ENCODE data around the gene PDLIM3.
"Not testable (repeated sequence)": the region's sequence is repeated elsewhere in the genome, so short reads cannot be mapped to it uniquely, and the experiment has no call there.

PDLIM3 gene

GRCh38 chr4:185534511-185534865, 819 bp downstream of the PDLIM3 start:
- DNase-seq (ENCODE audit: insufficient read length) (no peak), FAIRE-seq (no peak)
- TF ChIP-seq POLR2AphosphoS5 (IDR thresholded peaks at IDR 0.05; ENCODE audit: low read depth, low read length) = no peak
- no peak for TF ChIP-seq POLR2A (IDR thresholded peaks at IDR 0.05; ENCODE audit: low read depth, low read length)
- no peak for TF ChIP-seq TAF1 (IDR thresholded peaks at IDR 0.05; ENCODE audit: borderline replicate concordance, low read depth, low read length)

DNA sequence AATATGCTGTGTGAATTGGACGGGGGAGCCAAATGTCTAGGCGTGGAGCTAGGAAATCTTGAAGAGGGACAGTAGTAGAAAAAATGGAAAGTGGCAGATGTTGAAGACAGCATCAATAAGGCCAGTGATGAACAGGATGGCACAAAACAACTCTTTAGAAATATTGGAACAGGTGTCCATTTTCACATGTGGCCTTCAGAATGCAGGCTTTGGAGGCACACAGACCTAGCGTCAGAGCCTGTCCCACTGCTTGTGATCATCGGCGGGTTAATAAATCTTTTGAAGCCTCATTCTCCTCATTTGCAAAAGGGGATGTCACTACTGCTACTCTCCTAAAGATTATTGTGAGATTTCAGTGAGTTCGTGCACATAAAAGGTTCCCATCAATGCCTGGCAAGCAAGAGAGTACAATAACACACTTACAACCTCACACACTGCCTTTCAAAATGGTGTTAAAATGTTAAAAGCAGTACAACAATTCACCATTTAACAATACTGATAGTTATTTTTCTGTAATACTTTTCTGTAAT, 2.4 kb downstream of the PDLIM3 start:
- no peak for TF ChIP-seq POLR2A (IDR thresholded peaks at IDR 0.05; ENCODE audit: low read depth, low read length)
- TF ChIP-seq TAF1 (IDR thresholded peaks at IDR 0.05; ENCODE audit: borderline replicate concordance, low read depth, low read length) = no peak
- no peak for TF ChIP-seq POLR2AphosphoS5 (IDR thresholded peaks at IDR 0.05; ENCODE audit: low read depth, low read length)
- no peak for DNase-seq (ENCODE audit: insufficient read length)
- FAIRE-seq = no peak

GRCh38 chr4:185532293-185532692, 3.0 kb downstream of the PDLIM3 start:
- FAIRE-seq (no peak), DNase-seq (ENCODE audit: insufficient read length) (no peak)
- TF ChIP-seq POLR2A (IDR thresholded peaks at IDR 0.05; ENCODE audit: low read depth, low read length) (no peak), POLR2AphosphoS5 (IDR thresholded peaks at IDR 0.05; ENCODE audit: low read depth, low read length) (no peak), TAF1 (IDR thresholded peaks at IDR 0.05; ENCODE audit: borderline replicate concordance, low read depth, low read length) (no peak)

DNA sequence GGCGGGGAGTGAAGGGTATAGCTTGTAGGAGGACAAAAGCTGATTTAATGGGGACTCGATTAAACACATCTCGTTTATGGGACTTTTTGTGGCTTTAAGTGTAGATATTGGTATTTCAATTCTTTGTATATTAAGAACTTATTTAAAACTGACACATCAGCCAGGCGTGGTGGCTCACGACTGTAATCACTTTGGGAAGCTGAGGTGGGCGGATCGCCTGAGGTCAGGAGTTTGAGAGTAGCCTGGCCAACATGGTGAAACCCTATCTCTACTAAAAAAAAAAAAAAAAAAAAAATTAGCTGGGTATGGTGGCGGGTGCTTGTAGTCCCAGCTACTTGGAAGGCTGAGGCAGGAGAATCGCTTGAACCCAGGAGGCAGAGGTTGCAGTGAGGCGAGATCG, 3.7 kb downstream of the PDLIM3 start:
- FAIRE-seq = not testable (repeated sequence)

DNA sequence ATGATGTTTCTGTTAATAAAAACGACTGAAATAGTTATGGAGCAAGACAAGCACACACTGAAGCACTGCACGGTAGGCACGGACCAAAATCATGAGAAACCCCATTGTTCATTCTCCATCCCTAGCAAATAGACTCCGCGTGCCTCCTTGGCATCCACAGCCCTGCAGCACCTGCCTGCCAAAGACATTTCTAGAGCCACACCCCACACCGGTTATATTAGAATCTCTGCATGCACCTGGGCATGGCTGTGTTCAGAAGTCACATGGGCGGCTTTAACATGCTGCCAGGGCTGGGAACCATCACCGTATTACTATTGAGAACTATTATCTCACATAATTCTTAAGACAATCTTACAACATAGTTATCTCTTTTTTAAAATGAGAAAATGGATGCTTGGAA, 5.9 kb downstream of the PDLIM3 start:
- DNase-seq (ENCODE audit: insufficient read length) = no peak
- no peak for TF ChIP-seq POLR2AphosphoS5 (IDR thresholded peaks at IDR 0.05; ENCODE audit: low read depth, low read length)
- TF ChIP-seq POLR2A (IDR thresholded peaks at IDR 0.05; ENCODE audit: low read depth, low read length) = no peak
- TF ChIP-seq TAF1 (IDR thresholded peaks at IDR 0.05; ENCODE audit: borderline replicate concordance, low read depth, low read length) = no peak
- no peak for FAIRE-seq

More for the DNA sequence above, 3.7 kb downstream of the PDLIM3 start:
- not testable (repeated sequence) for DNase-seq (ENCODE audit: insufficient read length)

DNA sequence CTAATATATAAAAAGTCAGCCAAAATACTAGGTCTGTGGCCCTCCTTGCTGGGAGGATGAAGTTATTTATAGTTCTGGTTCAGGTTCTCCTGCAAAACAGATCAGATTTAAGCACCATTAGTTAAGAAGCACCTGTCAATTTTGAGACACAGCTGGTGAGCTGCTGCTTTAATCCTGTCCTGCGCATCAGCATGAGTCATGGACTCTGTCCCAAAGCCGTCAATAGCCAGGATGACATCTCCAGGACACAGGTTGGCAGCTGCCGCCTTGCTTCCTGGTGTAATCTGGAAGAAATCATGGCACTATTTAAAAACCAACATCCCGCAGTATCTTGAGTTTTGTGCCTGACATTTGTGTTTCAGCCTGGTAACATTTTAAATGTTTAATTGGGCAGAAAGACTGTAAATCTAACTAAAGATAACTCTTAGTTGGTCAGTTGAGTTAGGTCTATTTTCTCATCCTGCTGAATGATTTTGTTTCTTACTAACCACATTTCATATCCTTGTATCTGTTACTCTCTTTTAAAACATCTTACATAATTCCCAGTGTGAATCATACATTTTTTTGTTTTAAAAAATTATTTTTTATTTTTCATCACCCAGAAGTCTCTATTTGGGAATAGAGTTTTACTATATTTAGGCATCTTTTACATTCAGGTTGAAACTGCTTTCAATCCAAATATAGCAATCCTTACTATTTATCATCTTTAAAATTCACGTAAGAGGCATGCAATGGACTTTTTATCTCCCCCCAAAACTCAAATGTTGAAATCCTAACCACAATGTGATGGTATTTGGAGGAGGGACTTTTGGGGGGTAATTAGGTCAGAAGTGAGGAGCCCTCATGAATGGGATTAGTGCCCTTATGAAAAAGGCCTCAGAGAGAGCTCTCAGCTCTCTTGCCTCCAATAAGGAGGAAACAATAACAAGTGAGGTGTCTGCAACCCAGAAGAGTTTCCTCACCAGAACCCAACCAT, 10.1 kb downstream of the PDLIM3 start:
- FAIRE-seq (no peak), DNase-seq (ENCODE audit: insufficient read length) (no peak)
- TF ChIP-seq POLR2AphosphoS5 (IDR thresholded peaks at IDR 0.05; ENCODE audit: low read depth, low read length) (no peak), TAF1 (IDR thresholded peaks at IDR 0.05; ENCODE audit: borderline replicate concordance, low read depth, low read length) (no peak), POLR2A (IDR thresholded peaks at IDR 0.05; ENCODE audit: low read depth, low read length) (no peak)

DNA sequence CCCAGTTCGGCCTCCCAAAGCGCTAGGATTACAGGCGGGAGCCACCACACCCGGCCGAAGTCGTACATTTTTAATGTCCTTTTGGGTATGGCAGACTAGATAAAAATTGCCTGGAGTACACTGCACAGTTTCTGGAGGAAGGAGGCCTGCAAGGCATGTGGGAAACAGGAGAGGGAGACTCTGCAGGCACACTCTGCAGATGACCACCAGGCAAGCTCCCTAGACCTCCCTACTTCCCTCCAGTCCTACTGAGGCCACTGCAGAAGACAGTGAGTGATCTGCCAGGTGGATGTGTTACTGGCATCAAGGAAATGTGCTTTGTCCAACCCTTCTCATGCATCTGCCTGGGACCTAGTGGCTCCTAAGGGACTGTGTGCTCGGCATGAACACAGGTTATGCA, 11.4 kb downstream of the PDLIM3 start:
- TF ChIP-seq POLR2A (IDR thresholded peaks at IDR 0.05; ENCODE audit: low read depth, low read length) (no peak), POLR2AphosphoS5 (IDR thresholded peaks at IDR 0.05; ENCODE audit: low read depth, low read length) (no peak), TAF1 (IDR thresholded peaks at IDR 0.05; ENCODE audit: borderline replicate concordance, low read depth, low read length) (no peak)
- FAIRE-seq = no peak
- DNase-seq (ENCODE audit: insufficient read length) = no peak

- DNase-seq (ENCODE audit: insufficient read length) (no peak), FAIRE-seq (no peak)
- TF ChIP-seq TAF1 (IDR thresholded peaks at IDR 0.05; ENCODE audit: borderline replicate concordance, low read depth, low read length) (no peak), POLR2A (IDR thresholded peaks at IDR 0.05; ENCODE audit: low read depth, low read length) (no peak), POLR2AphosphoS5 (IDR thresholded peaks at IDR 0.05; ENCODE audit: low read depth, low read length) (no peak)
Measured at GRCh38 chr4:185522451-185522850, 12.9 kb downstream of the PDLIM3 start.

DNA sequence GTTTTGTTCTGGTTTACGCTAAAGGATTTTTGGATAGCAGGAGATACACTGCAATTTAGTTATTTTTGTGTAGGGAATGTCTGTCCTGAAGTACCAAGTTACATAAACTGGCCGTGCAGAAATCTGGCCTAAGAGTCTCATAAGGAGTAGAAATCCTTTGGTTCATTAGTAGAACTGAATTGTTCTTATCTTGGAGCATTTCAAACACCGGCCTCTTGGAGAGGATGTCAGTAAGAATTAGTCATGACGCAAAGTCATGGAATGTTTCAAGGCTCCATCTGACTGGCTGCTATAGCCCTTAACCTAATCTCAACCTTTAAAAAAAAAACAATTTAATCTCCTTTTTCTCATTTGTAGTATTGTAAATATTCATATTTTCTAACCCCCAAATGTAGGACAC, 15.2 kb downstream of the PDLIM3 start:
- FAIRE-seq (no peak), DNase-seq (ENCODE audit: insufficient read length) (no peak)
- TF ChIP-seq POLR2A (IDR thresholded peaks at IDR 0.05; ENCODE audit: low read depth, low read length) = no peak
- no peak for TF ChIP-seq POLR2AphosphoS5 (IDR thresholded peaks at IDR 0.05; ENCODE audit: low read depth, low read length)
- TF ChIP-seq TAF1 (IDR thresholded peaks at IDR 0.05; ENCODE audit: borderline replicate concordance, low read depth, low read length) = no peak

GRCh38 chr4:185518494-185518893, 16.8 kb downstream of the PDLIM3 start:
- no peak for FAIRE-seq
- DNase-seq (ENCODE audit: insufficient read length) = no peak
- TF ChIP-seq POLR2A (IDR thresholded peaks at IDR 0.05; ENCODE audit: low read depth, low read length) (no peak), TAF1 (IDR thresholded peaks at IDR 0.05; ENCODE audit: borderline replicate concordance, low read depth, low read length) (no peak), POLR2AphosphoS5 (IDR thresholded peaks at IDR 0.05; ENCODE audit: low read depth, low read length) (no peak)

GRCh38 chr4:185518069-185518468, 17.2 kb downstream of the PDLIM3 start:
- no peak for FAIRE-seq
- no peak for DNase-seq (ENCODE audit: insufficient read length)
- no peak for TF ChIP-seq POLR2AphosphoS5 (IDR thresholded peaks at IDR 0.05; ENCODE audit: low read depth, low read length)
- TF ChIP-seq POLR2A (IDR thresholded peaks at IDR 0.05; ENCODE audit: low read depth, low read length) = no peak
- TF ChIP-seq TAF1 (IDR thresholded peaks at IDR 0.05; ENCODE audit: borderline replicate concordance, low read depth, low read length) = no peak

DNA sequence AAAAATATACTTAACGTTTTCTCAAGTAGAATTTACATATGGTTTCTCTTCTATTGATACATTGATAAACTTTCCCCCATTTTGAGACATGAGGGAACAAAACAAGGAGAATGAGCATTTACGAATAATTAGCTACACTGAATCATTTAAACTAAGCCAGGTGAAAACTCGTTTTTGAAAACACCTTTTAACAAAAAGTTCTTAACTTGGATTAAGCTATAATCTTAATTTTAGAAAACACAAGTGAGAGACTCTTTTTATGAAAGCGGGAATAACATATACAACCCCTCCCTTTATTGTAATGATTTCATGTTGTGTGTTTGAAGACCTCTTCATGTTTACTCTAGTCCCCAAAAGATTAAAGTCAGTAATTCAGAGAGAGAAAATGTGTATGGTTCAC, 20.1 kb downstream of the PDLIM3 start:
- TF ChIP-seq POLR2AphosphoS5 (IDR thresholded peaks at IDR 0.05; ENCODE audit: low read depth, low read length) (no peak), POLR2A (IDR thresholded peaks at IDR 0.05; ENCODE audit: low read depth, low read length) (no peak), TAF1 (IDR thresholded peaks at IDR 0.05; ENCODE audit: borderline replicate concordance, low read depth, low read length) (no peak)
- DNase-seq (ENCODE audit: insufficient read length) (no peak), FAIRE-seq (no peak)

Measured in GM12892 (cell line).